GM12873 (cell line): ENCODE data around the gene DLGAP1.

Experiments used
- TF ChIP-seq, protein P1 (sequence below): IDR thresholded peaks from 2 replicates; pipeline ENCODE4 v1.5.1; 2012; ENCODE audit warnings: low read depth, mild to moderate bottlenecking, moderate library complexity, low read length, control low read depth; ENCODE audit not compliant: insufficient read depth; ENCODE audit errors: missing control alignments

The DLGAP1 gene

DNA sequence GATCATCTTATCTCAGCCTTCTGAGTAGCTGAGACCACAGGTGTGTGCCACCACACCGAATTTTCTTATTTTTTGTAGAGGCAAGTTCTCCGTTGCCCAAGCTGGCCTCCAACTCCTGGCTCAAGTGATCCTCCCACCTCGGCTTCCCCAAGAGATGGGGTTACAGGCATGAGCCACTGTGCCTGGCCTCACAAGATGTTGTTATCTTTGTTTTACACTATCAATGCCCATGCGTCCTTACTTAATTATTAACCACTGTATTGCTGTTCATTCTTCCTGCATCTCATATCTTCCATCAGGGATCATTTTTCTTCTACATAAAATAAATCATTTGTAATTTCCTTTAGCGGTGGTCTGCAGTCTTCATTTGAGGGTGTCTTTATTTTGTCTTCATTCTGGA lies 823.2 kb downstream of the DLGAP1 start:
- TF ChIP-seq, protein P1, sequence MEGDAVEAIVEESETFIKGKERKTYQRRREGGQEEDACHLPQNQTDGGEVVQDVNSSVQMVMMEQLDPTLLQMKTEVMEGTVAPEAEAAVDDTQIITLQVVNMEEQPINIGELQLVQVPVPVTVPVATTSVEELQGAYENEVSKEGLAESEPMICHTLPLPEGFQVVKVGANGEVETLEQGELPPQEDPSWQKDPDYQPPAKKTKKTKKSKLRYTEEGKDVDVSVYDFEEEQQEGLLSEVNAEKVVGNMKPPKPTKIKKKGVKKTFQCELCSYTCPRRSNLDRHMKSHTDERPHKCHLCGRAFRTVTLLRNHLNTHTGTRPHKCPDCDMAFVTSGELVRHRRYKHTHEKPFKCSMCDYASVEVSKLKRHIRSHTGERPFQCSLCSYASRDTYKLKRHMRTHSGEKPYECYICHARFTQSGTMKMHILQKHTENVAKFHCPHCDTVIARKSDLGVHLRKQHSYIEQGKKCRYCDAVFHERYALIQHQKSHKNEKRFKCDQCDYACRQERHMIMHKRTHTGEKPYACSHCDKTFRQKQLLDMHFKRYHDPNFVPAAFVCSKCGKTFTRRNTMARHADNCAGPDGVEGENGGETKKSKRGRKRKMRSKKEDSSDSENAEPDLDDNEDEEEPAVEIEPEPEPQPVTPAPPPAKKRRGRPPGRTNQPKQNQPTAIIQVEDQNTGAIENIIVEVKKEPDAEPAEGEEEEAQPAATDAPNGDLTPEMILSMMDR: no peak

DNA sequence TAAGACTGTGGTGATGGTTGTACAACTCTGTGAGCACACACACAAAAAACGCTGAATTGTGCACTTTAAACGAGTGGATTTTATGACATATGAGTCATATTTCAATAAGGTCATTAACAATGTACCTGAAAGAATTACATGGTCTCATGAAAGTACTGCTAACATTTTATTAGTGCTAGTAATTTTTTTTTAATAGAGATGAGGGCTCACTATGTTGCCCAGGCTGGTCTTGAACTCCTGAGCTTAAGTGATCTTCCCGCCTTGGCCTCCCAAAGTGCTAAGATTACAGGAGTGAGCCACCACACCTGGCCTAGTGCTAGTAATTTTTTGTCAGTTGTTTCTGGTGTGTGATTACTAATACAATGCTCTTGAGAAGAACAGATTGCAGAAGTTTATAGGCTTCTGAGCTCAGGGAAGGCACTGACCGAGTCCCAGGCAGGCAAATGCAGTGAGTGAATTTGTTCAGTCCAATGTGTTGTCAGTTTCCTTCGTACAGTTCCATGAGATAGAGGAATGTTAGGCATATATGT lies 828.1 kb downstream of the DLGAP1 start:
- TF ChIP-seq, protein P1: no peak

DNA sequence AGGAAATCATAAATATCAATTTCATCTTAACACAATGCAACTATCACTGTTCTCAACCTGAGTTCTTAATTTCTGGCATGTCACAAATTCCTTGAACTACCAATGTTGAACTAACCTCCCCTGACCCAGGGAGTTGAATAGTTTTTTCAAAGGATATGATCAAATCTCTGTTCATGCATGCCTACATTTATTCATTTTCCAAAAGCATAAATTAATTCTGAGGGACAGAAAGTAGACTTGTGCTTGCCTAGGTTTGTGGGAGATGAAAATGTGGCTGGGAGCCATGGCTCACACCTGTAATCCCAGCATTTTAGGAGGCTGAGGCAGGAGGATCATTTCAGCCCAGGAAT lies 829.4 kb downstream of the DLGAP1 start:
- TF ChIP-seq, protein P1: no peak

DNA sequence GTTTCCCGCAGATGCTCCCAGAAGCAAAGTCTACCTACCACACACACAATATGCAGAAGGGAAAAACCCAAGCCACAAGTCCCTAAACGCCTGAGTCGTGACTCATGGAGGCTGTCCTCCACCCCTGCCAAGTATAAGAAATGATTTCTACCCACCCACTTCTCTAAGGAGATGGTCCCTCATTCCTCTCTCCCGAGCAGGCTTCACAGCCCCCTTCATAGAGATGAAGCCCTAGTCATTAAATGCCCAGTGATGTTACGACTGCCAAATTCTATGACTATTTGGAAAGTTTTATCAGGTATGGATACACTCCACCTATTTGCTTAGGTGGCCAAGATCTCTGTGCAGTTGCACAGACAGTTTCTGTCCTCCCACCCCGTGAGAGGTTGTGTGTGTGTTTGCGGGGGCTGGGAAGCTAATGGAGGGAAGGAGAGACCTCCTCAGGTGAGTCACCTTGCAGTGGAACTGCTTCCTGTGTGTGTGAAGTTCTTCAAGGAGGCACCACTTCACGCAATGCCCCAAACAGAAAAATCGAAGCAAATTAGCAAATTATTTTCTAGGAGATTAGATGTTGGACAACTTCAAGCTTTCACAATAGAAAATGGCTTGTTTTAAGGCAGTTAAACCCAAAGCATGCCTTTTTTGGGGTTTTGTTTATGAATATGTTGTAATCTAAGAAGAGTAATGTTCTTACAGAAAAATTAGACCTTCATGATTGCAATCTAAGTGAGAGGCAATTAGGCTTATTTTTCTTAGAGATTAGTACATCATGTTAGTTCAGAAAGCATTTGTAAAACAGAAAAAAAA lies 830.0 kb downstream of the DLGAP1 start:
- TF ChIP-seq, protein P1: no peak

DNA sequence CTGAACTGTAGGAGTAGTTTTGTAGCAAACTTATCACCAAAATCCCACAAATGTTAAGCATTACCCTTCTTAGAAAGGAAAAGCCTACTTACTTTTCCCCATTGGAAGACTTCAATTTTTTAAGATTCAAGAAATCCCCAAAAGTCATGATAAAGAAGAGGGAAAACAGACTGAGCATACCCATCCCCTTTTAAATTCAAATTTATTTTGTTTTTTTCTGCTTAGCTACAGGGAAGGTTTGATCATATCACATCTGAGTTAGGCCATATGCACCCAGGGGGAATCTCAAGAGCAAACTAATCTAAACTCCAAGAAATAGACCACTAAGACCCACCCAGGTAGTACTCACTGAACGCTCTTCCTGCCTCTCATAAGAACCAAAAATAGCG lies 830.6 kb downstream of the DLGAP1 start:
- TF ChIP-seq, protein P1: no peak

DNA sequence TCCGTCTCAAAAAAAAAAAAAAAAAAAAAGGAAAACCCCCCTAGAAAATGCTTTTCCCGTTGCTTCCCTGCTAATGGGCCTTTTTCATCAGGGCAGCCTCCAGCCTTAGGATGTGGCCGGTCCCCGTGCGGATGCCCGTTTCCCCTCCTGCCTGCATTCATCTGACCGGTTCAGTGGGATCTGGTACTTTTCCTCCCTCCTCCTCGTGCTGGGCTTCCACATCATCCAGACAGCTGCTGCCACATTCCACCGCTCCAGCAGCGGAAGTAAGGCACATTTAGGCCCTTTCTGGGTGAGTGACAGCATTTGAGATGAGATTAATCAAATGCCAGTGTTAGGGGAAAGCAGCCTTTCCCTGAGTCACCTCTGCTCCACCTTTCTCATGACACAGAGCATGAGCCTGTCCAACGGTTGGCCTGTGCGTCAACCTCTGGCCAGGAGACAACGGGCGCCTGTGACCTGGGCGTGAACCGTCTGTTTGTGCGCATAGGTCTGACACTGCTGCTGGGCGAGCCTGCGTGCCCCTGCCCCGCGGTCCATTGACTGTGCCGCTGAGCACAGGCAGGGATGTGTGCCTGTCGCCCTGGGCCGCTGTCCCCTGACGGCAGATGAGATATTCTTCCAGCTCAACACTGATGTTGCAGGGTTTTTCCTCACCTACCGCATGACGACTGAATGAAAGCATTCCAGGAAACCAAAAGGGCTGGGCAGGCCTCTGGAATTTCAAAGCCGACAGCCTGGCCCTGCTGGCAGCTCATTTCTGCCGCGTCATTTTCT lies 831.1 kb downstream of the DLGAP1 start:
- TF ChIP-seq, protein P1: no peak
